ENCODE results near the gene SETMAR.

SETMAR gene

DNA sequence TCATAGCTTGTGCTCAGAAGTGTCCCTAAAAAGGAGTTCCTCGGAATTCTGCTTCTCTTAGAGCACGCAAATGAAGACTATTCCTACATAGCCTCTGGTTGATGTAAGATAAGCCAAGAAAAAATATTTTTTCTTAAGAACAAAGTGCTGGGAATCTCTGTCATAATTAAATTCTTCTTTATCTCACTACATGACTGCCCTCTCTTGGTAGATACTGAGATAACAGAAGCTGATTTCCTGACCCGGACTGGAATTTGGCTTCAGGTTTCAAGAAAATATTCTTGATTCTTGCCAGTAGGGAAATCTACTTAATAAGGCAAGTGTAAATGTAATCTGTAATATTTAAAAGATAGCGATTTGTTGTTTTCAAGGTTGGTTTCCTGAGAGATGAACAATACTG lies 31.3 kb upstream of the SETMAR start:
- Histone ChIP-seq H3K36me3 (ENCODE audit: control insufficient read depth, insufficient read depth, low read length) (no peaks in the 10 kb centered on the region), H3K4me3 (ENCODE audit: low read depth, low read length) (no peak overlapping the region), H3K79me2 (no peaks in the 10 kb centered on the region), H3K9ac (no peak overlapping the region), H3K27ac (peak overlapping the region; percentile 77), H3K4me1 (peaks cover 16% of the 10 kb centered on the region), H3K27me3 (ENCODE audit: control insufficient read depth, insufficient read depth, low read length) (no peaks in the 10 kb centered on the region), H3K4me2 (ENCODE audit: low read length) (peak overlapping the region; percentile 25), H2AFZ (peak overlapping the region; percentile 76), H3K9me3 (ENCODE audit: control insufficient read depth, low read length) (no peaks in the 10 kb centered on the region)
- TF ChIP-seq, protein P1, sequence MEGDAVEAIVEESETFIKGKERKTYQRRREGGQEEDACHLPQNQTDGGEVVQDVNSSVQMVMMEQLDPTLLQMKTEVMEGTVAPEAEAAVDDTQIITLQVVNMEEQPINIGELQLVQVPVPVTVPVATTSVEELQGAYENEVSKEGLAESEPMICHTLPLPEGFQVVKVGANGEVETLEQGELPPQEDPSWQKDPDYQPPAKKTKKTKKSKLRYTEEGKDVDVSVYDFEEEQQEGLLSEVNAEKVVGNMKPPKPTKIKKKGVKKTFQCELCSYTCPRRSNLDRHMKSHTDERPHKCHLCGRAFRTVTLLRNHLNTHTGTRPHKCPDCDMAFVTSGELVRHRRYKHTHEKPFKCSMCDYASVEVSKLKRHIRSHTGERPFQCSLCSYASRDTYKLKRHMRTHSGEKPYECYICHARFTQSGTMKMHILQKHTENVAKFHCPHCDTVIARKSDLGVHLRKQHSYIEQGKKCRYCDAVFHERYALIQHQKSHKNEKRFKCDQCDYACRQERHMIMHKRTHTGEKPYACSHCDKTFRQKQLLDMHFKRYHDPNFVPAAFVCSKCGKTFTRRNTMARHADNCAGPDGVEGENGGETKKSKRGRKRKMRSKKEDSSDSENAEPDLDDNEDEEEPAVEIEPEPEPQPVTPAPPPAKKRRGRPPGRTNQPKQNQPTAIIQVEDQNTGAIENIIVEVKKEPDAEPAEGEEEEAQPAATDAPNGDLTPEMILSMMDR (IDR thresholded peaks at IDR 0.05), result peak; percentile 72

DNA sequence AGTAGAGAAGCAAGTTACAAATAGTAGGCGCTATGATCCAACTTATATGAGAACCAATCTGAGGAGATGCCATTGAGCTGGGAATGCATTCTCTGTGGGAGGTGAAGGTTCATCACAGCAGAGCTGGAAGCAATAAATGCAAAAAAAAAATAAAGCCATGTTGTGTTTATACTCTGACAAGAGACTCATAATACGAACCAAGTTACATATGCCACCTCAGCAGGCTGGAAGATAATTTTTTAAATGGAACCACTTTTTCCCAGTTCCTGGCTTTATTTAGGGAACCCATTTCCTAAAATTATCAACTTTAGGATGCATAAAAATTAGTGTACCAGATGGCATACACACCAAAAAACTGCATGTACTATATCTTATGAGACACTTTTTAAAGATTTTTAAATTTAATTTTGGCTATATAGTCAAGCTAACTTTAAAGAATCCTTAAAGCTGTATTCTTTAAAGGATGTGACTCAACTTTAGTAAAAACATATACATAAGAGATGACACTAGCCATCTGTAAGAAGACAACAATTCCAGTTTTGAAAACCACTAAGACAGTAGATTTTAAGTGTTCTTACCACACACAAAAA lies 23.6 kb upstream of the SETMAR start:
- no peak overlapping the region for H3K27ac ChIP-seq
- no peak overlapping the region for H3K9ac ChIP-seq
- no peak overlapping the region for H3K4me2 ChIP-seq (ENCODE audit: low read length)
- H3K36me3 ChIP-seq (ENCODE audit: control insufficient read depth, insufficient read depth, low read length), result no peaks in the 10 kb centered on the region
- H3K79me2 ChIP-seq, result no peaks in the 10 kb centered on the region
- no peaks in the 10 kb centered on the region for H3K9me3 ChIP-seq (ENCODE audit: control insufficient read depth, low read length)
- no peaks in the 10 kb centered on the region for H3K27me3 ChIP-seq (ENCODE audit: control insufficient read depth, insufficient read depth, low read length)
- no peaks in the 10 kb centered on the region for H3K4me1 ChIP-seq
- H3K4me3 ChIP-seq (ENCODE audit: low read depth, low read length), result no peak overlapping the region
- TF ChIP-seq, protein P1 (IDR thresholded peaks at IDR 0.05), result no peak
- no peak overlapping the region for H2AFZ ChIP-seq

DNA sequence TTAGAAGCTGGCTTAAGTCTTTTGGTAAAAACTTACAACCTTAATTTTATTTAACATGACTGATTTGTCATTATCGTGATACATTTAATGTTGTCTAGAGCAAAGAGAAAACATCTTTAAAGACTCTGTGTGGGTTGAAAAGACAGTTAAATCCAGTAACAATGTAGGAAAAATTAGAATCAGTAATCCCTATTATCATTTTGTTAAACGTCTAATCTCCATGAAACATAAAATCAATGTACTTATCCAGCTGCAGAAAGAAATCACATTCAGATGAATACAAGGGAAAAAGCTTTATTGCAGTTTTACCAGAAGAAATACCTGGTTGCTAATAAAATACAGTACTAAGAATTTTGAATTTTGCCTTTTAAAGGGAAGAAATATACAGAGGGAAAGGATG lies 21.2 kb upstream of the SETMAR start:
- no peak overlapping the region for H3K4me3 ChIP-seq (ENCODE audit: low read depth, low read length)
- H3K4me2 ChIP-seq (ENCODE audit: low read length), result no peak overlapping the region
- H3K36me3 ChIP-seq (ENCODE audit: control insufficient read depth, insufficient read depth, low read length), result no peaks in the 10 kb centered on the region
- no peak overlapping the region for H2AFZ ChIP-seq
- no peaks in the 10 kb centered on the region for H3K9me3 ChIP-seq (ENCODE audit: control insufficient read depth, low read length)
- TF ChIP-seq, protein P1 (IDR thresholded peaks at IDR 0.05), result no peak
- no peak overlapping the region for H3K9ac ChIP-seq
- H3K79me2 ChIP-seq, result no peaks in the 10 kb centered on the region
- no peaks in the 10 kb centered on the region for H3K27me3 ChIP-seq (ENCODE audit: control insufficient read depth, insufficient read depth, low read length)
- H3K4me1 ChIP-seq, result no peaks in the 10 kb centered on the region
- H3K27ac ChIP-seq, result no peak overlapping the region

DNA sequence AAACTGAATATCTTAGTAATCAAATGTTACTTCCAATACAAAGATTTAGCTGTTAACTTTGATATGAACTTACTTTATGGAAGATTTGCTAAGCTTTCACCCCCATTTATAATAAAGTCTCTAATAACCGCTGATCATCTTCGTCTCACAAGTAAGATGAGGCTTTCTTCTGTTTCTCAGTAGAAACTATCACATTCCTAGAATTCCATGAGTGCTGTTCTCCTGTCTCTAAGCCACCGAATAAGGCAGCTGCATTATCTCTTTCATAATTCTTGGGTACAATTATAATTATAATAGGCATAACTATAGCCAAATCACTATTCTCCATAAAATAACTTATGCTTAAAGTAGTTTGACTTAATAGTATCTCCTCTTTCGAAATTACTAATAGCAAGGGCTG lies 18.3 kb upstream of the SETMAR start:
- no peak overlapping the region for H3K4me2 ChIP-seq (ENCODE audit: low read length)
- H3K27me3 ChIP-seq (ENCODE audit: control insufficient read depth, insufficient read depth, low read length), result no peaks in the 10 kb centered on the region
- TF ChIP-seq, protein P1 (IDR thresholded peaks at IDR 0.05), result no peak
- H2AFZ ChIP-seq, result no peak overlapping the region
- no peak overlapping the region for H3K27ac ChIP-seq
- H3K4me1 ChIP-seq, result no peaks in the 10 kb centered on the region
- no peaks in the 10 kb centered on the region for H3K36me3 ChIP-seq (ENCODE audit: control insufficient read depth, insufficient read depth, low read length)
- no peak overlapping the region for H3K4me3 ChIP-seq (ENCODE audit: low read depth, low read length)
- H3K9me3 ChIP-seq (ENCODE audit: control insufficient read depth, low read length), result no peaks in the 10 kb centered on the region
- H3K9ac ChIP-seq, result no peak overlapping the region
- H3K79me2 ChIP-seq, result no peaks in the 10 kb centered on the region

DNA sequence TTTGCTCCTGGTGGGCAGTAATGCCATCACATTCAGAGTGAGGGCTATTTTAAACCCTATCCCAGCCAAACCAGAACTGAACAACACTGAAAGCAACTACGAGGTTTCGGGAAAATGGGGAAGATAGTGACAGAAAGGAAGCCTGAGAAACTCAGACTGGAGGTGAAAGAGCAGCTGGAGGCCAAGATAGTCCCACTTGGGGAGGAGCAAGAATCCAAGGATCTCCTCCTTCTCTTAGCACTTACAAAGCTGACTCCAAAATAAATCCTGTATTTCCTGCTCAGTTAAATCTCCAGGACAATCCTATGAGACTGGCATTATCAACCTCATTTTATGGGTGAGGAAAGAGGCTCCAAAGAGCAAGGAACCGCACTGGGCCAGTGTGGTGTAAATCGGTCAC lies 14.1 kb upstream of the SETMAR start:
- H3K4me2 ChIP-seq (ENCODE audit: low read length), result no peak overlapping the region
- H3K9me3 ChIP-seq (ENCODE audit: control insufficient read depth, low read length), result no peaks in the 10 kb centered on the region
- no peaks in the 10 kb centered on the region for H3K27me3 ChIP-seq (ENCODE audit: control insufficient read depth, insufficient read depth, low read length)
- no peaks in the 10 kb centered on the region for H3K36me3 ChIP-seq (ENCODE audit: control insufficient read depth, insufficient read depth, low read length)
- H3K79me2 ChIP-seq, result no peaks in the 10 kb centered on the region
- no peak overlapping the region for H2AFZ ChIP-seq
- no peak overlapping the region for H3K27ac ChIP-seq
- H3K4me3 ChIP-seq (ENCODE audit: low read depth, low read length), result no peak overlapping the region
- TF ChIP-seq, protein P1 (IDR thresholded peaks at IDR 0.05), result no peak
- H3K4me1 ChIP-seq, result no peaks in the 10 kb centered on the region
- no peak overlapping the region for H3K9ac ChIP-seq
